GM21737 (cell line): Measurements from ENCODE around the gene SIK3.

Source experiments
- ATAC-seq: cut with Tn5 transposase; IDR thresholded peaks from one replicate; pipeline ENCODE4 v1.9.1; 2021; ENCODE audit warnings: mild to moderate bottlenecking, moderate library complexity; ENCODE audit not compliant: unreplicated experiment

Gene SIK3

DNA sequence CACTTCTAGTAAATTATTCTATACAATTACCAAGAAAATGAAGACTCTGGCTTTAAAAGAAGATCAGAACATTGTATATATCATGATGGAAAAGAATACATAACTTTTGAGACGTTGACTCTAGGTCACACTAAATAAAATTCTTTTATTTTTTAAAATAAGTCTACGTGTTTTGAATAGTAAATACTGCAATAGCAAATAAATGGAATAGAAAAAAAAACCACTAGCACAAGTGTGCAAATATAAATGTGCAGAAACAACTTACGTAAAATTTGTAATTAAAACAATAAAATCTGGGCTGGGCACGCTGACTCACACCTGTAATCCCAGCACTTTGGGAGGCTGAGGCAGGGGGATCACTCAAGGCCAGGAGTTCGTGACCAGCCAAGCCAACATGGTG is 17.9 kb downstream of the SIK3 start:
- ATAC-seq = no peak

- no peak for ATAC-seq
These were observed 21.1 kb downstream of the SIK3 start for GRCh38 chr11:117076941-117077691.

- no peak for ATAC-seq
These were observed 23.0 kb downstream of the SIK3 start for GRCh38 chr11:117075186-117075585.

- no peak for ATAC-seq
These were observed 24.1 kb downstream of the SIK3 start for GRCh38 chr11:117074119-117074518.

- no peak for ATAC-seq
These were observed 24.7 kb downstream of the SIK3 start for GRCh38 chr11:117073539-117073938.

DNA sequence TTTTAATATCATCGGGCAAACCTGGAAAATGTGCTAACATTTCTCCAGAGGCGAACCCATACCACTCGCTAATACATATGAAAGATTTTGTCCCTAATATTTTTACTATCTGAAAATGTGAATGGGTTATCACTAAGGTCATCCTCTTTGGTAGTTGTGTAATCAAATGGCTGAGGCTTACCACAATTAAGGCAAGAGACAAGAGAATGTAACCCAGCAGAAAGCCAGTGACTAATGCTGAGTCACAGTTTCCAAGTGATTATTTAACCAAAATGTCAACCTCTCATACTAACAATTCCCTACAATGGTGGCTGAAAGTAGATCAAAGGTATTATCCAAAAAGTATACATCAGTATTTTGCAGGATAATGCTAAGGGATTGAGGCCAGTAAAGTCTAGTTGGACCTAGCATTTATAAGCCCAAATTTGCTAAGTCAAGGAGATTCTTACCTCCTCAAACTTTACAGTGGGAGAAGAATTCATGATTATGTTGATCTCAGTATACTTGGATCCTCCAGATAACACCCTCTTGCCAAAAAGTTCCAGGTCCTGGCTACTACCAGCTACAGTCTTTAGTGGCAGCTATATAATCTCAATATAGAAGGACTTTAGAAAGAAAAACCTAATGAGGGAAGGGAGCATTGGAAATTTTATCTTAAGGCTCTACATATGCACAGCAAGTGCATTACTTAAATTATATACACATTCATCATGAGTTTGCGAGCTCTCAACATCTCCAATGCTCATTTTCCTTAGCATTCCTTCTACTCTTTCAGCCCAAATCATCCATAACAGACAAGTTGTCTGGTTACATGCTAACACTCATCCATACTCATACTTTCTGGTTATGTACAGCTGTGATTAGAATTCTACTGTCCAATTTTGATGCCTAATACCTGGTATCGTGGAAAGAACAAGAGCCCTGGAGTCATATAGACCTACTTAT is 25.4 kb downstream of the SIK3 start:
- no peak for ATAC-seq

GRCh38 chr11:117071344-117071787 is 26.9 kb downstream of the SIK3 start:
- no peak for ATAC-seq

DNA sequence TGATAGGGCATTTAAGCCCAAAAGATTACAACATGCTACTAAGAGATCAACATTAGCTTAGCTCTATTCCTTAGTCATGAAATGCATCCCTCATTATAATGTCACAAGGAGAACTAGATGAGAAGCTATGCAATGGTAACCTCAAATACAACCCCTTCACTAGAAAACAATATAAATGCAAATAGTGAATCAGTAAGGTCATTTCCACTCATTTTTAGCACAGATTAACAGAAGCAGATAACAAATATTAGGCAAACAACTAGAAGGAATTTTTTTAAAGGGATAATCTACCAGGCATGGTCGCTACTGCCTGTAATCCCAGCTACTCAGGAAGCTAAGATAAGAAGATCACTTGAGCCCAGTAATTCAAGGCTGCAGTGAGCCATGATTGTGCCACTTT is 28.2 kb downstream of the SIK3 start:
- no peak for ATAC-seq

- ATAC-seq = no peak
These were observed 29.8 kb downstream of the SIK3 start for GRCh38 chr11:117068303-117068860.

DNA sequence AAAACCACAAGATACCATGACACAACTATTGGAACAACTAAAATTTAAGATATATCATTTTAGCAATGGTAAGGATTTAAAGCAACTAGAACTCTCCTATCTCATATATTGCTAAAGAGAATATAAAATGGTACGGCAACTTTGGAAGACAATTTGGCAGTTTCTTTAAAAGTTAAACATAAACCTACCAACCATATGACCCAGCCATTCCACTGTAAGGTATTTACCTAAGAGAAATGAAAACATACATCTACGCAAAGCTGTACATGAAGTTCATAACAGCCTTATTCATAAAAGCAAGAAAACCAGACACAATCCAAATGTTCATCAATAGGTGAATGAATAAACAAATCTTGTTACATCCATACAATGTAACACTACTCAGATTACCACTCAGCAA is 31.3 kb downstream of the SIK3 start:
- no peak for ATAC-seq

DNA sequence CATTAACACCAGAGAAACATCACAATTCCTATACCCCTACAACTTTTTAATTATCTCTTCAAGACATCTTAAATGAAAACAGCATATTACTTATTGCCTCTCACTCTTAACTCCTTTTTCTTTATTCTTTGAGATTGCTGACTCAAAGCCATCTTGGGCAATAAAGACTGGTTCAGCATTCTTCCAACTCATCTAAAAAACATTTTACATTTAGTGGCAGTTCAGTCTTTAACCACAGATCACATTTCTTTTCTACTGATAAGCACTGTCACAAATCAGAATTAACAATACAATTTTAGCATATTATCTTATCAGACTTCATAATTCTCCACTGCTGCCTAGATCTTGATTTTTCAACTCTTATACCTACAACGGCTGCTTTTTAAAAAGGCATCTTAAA is 34.0 kb downstream of the SIK3 start:
- no peak for ATAC-seq

DNA sequence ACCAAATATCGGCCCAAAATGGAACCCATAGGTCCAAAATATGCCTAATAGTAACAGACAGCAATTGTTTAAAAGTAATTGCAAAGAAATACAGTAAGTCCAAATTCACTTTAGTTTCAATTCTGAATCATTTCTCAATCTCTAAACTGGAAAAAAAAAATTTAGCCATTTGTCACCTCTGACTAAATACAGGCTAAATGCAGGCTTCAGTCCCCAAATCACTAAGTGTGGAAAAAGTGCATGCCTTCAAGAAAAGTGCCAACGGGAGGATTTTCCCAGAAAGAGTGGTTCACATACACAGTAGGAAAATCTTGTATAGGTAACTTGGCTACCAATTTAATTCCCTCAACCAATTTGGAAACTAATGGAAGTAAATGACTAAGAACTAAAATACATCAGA is 35.7 kb downstream of the SIK3 start:
- ATAC-seq = no peak

DNA sequence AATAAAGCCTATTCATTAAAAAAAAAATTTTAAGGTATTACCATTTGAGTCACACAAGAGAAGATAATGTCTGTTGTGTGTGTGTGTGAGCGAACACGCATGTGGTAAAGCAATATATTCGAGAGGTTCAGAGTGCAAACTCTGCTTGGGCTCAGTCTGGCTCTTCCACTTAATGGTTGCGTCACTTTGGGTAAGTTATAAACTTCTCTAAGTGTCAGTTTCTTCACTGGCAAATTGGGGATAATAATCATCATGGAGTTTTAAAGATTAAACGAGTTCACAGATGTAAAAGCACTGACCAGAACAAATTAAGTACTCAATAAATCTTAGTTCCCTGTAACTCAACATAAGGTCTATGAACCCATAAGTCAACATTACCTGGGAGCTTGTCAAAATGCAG is 37.0 kb downstream of the SIK3 start:
- no peak for ATAC-seq

DNA sequence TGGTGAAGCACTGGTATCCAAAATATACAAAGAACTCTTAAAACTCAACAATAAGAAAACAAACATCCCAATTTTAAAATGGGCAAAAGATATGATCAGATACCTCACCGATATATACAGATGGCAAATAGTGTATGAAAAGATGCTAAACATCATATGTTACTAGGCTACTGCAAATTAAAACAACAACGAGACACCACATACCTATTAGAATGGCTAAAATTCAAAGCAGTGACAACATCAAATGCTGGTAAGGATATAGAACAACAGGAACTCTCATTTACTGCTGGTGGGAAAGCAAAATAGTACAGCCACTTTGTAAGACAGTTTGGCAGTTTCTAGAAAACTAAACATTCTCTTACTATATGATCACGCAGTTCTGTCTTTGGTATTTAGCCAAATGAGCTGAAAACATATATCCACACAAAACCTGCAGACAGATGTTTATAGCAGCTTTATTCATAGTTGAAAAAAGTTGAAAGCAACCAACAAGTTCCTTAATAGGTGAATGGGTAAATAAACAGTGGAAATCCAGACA is 38.5 kb downstream of the SIK3 start:
- no peak for ATAC-seq

GRCh38 chr11:117058761-117059261 is 39.4 kb downstream of the SIK3 start:
- no peak for ATAC-seq

GRCh38 chr11:117057727-117058126 is 40.5 kb downstream of the SIK3 start:
- ATAC-seq = no peak

DNA sequence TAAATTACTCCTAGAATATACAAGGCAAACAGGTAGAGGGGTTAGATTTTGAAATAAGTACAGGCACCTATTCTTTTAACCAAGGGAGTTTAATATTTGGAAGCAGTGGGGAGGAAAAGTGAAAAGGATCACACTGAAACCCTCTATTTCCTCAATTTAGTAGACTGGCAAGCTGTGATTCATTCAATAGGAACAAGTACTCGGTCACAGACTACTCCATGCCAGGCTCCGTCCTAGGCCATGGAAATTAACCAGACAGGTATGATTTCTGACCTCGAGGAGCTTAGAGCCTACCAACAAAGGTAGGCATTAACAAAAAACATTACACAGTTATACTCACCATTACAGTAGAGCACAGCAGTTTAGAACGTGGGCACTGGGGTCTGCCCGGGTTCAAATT is 40.9 kb downstream of the SIK3 start:
- ATAC-seq = no peak

DNA sequence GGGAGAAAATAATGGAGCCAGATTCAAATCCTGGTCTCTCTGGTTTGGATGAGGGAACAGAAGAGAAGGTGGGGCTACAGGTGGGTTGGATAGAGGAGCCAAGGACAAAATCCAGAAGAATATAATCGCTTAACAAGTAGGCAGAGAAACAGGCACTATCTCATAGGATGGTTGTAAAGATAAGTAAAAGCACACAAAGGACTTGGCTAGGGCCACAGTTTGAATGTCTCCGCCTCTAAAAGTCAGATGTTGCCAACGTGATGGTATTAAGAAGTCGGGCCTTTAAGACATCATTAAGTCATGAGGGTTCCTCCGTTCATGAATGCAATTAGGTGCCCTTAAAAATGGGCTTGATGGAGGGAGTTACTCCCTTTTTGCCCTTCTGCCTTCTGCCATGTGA is 42.8 kb downstream of the SIK3 start:
- no peak for ATAC-seq

GRCh38 chr11:117054382-117054781 is 43.8 kb downstream of the SIK3 start:
- no peak for ATAC-seq

- ATAC-seq = no peak
These were observed 45.8 kb downstream of the SIK3 start for GRCh38 chr11:117052196-117053149.
